ENCODE results near the gene TXN2.

- no peak for TF ChIP-seq POLR2A (IDR thresholded peaks at IDR 0.05)
- no peak for TF ChIP-seq CTCF (IDR thresholded peaks at IDR 0.05)
Measured at GRCh38 chr22:36453855-36454378, 27.5 kb downstream of the TXN2 start.

Data from Peyer's patch (tissue), 4 donors.